GM19372 (cell line): ENCODE measurements around the gene TSPAN2.
"Not testable (repeated sequence)": the region's sequence is repeated elsewhere in the genome, so short reads cannot be mapped to it uniquely, and the experiment has no call there.

Source experiments
- ATAC-seq: cut with Tn5 transposase; IDR thresholded peaks from one replicate; pipeline ENCODE4 v1.9.1; 2021; ENCODE audit warnings: mild to moderate bottlenecking, low read depth, moderate library complexity; ENCODE audit not compliant: unreplicated experiment

The TSPAN2 gene

GRCh38 chr1:115051850-115052249 lies 37.5 kb downstream of the TSPAN2 start:
- ATAC-seq, result no peak

- ATAC-seq, result no peak
Measured at GRCh38 chr1:115046751-115047150, 42.6 kb downstream of the TSPAN2 start.

DNA sequence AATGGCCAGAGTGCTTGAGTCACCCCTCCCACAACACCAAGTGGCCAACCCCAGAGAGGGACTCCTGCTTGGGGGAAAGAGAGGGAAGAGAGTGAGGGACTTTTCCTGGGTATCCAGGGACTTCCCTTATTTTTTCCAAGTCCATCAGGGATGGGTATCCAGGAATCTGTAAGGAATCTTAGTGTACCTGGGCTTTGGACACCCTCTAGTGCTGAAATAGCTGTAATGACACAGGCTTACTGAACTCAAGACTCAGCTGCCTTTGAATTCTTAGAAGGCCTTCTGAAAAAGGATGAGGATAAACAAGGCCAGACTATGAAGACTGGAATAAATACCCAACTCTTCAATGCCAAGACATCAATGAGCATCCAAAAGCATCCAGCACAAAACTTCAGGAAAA lies 47.6 kb downstream of the TSPAN2 start:
- ATAC-seq, result no peak

DNA sequence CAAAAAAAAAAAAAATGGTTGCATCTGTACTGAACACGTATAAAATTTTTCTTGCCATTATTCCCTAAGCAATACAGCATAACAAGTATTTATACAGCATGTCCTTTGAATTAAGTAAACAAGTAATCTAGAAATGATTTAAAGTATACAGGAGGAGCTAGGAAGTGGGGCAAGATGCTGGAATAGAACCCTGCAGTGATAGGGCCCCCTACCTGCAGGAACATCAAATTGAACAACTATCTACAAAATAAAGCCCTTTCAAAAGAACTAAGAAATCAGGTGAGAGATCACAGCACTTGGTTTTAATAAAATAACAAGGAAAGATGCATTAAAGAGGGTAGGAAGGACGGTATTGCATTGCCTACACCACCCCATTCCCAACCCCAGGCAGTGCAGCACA lies 48.8 kb downstream of the TSPAN2 start:
- ATAC-seq, result no peak

DNA sequence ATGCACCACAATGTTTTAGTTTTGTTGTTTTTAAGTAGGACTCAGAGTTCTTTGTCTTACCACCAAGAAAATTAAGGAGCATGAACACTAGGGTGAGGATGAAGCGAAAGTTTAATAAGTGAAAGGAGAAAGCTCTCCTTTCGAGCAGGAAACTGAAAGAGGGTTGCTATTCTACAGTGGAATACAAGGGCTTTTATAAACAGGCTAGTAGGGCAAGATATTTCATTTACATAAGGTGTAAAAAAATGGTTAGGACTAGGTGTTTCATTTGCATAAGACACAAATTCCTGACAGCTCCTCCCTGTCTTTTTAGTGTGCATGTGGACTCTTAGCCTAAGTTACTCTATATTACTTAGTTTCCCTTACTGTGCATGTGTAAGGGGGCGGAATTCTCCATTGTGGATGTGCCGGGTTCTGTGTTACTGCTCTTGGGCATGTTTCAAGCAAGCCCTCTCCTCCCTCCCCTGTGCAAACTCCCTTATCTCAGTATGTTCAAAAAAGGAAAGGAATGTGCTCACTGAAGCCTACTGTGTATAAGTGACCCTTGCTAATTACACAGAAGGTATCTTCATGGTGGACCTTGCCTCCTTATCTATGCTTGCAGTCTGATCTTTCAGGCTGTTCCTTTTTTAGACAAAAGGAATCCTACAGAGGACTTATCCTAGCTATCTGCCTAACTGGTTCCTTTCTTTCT lies 52.3 kb downstream of the TSPAN2 start:
- ATAC-seq, result no peak

GRCh38 chr1:115035652-115036051 lies 53.7 kb downstream of the TSPAN2 start:
- ATAC-seq, result no peak

DNA sequence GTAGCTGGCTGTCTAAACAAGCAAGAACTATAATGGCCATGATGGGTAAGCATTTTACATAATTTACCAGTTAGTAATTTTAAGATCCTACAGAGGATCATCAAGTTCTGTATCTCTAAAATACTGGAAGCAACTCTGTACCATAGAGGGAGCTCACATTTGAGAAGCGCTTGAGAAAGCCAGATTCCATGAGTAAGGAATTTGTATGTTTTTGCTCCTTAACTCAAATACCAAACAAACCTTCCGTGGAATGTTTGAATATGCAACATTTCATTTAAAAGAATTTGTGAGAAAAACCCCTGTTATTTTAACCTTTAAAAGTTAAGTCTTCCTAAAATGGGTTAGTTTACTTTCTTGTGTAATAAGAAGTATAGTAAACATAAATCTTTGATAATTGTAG lies 57.7 kb downstream of the TSPAN2 start:
- no peak for ATAC-seq

- no peak for ATAC-seq
Measured at GRCh38 chr1:115029526-115029925, 59.8 kb downstream of the TSPAN2 start, which contains the start of gene TSHB. TSS of gene TSHB (plus strand) at chr1:115029826. CDS start at chr1:115033363, 3,537 bp downstream.

DNA sequence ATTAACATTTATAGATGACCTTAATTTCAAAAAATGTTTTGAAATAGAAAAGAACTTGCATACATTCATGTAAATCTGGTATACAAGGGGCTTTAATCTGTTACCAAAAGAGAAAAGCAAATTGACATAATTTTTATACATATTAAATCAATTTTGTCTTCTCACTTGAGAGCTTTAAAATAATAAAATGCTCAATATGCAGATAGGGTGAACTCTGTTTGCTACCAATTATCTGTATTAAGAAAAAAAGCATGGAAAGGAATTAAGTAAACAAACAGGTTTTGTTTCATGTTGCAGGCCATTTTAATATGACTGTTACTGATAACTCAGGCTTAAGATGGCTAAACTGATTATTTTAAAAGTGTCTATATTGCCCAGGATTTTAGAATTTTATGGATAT lies 65.7 kb downstream of the TSPAN2 start:
- ATAC-seq, result no peak

DNA sequence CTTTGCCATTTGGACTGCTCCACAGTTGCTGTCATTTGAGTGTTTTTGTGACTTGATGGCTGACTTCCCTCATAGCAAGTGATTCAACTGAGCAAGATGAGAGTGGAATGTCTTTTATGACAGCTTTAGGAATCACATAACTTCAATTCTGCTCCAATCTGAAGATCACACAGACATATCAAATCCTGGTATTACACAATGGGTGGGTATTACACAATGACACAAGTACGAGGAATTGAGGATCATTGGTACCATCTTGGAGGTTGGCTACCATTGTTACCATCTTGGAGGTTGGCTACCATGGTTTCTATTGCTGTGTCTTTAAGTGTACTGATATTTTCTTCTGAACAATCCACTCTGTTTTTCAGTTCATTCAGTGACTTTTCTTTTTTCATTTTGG lies 68.2 kb downstream of the TSPAN2 start:
- ATAC-seq, result no peak

- ATAC-seq, result not testable (repeated sequence)
Measured at GRCh38 chr1:115019549-115019948, 69.8 kb downstream of the TSPAN2 start.

GRCh38 chr1:115013792-115014191 lies 75.5 kb downstream of the TSPAN2 start:
- ATAC-seq, result no peak

- no peak for ATAC-seq
Measured at GRCh38 chr1:115012434-115012833, 76.9 kb downstream of the TSPAN2 start.

DNA sequence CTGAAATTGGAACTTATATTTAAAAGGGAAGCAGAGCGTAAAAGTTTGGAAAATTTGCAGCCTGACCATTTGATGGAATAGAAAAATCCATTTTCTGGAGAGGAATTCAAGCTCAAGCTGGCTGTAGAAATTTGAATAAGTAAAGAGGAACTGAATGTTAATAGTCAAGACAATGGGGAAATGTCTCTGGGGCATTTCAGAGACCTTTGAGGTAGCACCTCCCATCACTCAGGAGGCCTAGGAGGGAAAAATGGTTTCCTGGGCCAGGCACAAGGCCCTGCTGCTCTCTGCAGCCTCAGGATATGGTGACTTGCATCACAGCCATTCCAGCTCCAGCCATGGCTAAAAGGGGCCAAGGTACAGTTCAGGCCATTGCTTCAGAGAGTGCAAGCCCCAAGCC lies 77.3 kb downstream of the TSPAN2 start:
- ATAC-seq, result no peak

- ATAC-seq, result no peak
Measured at GRCh38 chr1:115006191-115006590, 83.1 kb downstream of the TSPAN2 start.
